Measurements from ENCODE around the gene EML2. TPM values are rescaled to one million over a fixed set of nuclear protein-coding genes. Genes with fewer than 3 reads are reported as not detected.
A peak's percentile ranks its signal among the peaks of the same experiment; 100 is the strongest.

EML2 gene
- total and polyA plus RNA-seq, 2 of the 4 experiments (the other 2 are of a cell fraction): 11.8 to 25.3 TPM

DNA sequence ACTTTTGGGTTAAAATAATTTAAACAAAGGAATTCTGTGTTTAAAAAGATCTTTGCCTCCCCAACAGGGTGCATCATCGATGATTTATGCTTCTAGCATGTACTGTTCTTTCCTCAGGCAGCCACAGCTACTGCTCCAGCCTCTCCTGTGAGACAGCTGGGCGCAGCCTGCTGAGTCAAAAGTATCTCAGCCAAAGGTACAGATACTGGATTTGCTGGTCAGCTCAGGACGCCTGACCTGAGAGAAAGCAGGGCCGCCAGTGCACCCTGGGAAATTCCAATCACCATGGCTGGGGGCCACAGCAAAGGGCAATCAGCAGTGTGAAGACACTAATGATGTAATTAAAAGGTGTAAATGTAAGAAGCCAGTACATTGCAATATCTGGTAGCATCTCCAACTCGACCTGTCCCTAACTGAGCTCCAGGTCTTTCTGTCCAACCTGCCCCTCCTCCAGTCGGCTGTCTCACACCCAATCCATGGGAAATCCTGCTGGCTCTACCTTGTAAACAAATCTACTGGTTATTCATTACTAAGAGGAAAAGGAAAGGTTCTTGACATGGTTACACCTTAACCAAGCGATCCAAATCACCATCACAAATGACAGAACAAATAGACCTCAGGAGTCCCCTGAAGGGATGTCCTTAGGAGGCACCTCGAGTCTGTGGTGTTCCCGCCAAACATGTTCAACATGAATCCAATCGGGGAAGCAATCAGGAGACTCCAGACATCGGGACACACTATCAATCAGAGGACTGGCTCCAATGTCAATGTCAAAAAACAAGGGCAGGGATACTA lies 61.9 kb downstream of the EML2 start:
- in situ Hi-C loops (cut with MboI; ENCODE audit: low sequenced_read_pairs): no loop called here
- peaks cover 34 to 72% of the 10 kb centered on the region in 2 experiments for H3K79me1 ChIP-seq (ENCODE audit: low read depth in 1 of 2, low read length in 2 of 2)
- POLR2A ChIA-PET (ENCODE audit: unreplicated experiment): interaction anchor here (0.5 kb wide), 1 partner anchor 42 kb away, joined by 6 read pairs; no protein-coding TSS in a partner anchor
- peak overlapping the region; percentile 84 for H2BK20ac ChIP-seq (ENCODE audit: low read depth, low read length)
- peak overlapping the region; percentile 72; the same call in 1 of the 2 replicates for H2AK5ac ChIP-seq (ENCODE audit: low read depth, low read length)
- dilution Hi-C loops (cut with HindIII; ENCODE audit: low sequenced_read_pairs, unreplicated experiment): no loop called here
- no peaks in the 10 kb centered on the region for H3K36me3 ChIP-seq (ENCODE audit: control insufficient read depth, insufficient read depth, low read length)
- no peak overlapping the region for H3K4me3 ChIP-seq (ENCODE audit: insufficient read depth, low read depth, low read length)
- no TSS peak for BruUV-seq (replicated peaks)
- no peaks in the 10 kb centered on the region for H3K9me3 ChIP-seq (ENCODE audit: control insufficient read depth, insufficient read depth, low read length)
- H2BK5ac ChIP-seq (ENCODE audit: low read depth, low read length, poor library complexity, severe bottlenecking): peak overlapping the region; percentile 93
- WGBS, 2 experiments (ENCODE audit: extremely low coverage in 2 of 2, insufficient read length in 1 of 2): 27% methylated on average over 3 of the region's 11 CpGs; no CpG with 5 or more reads in 1 of the 2 experiments
- CTCF ChIA-PET: interaction anchor here (1.0 kb wide), 1 partner anchor 10 kb away, joined by 3 read pairs; no protein-coding TSS in a partner anchor
- peak overlapping the region; percentile 2; the same call in 1 of the 2 replicates for H3K9ac ChIP-seq (ENCODE audit: low read depth, low read length)
- no peak for TF ChIP-seq RFX5 (IDR thresholded peaks at IDR 0.05; ENCODE audit: low read depth, low read length)
- TF ChIP-seq POLR2A (IDR thresholded peaks at IDR 0.05; ENCODE audit: low read depth, low read length): no peak
- no peak for TF ChIP-seq MXI1 (IDR thresholded peaks at IDR 0.05; ENCODE audit: borderline replicate concordance, low read depth, low read length)
- peak; percentile 61 for TF ChIP-seq MAFK (IDR thresholded peaks at IDR 0.05; ENCODE audit: low read depth, low read length)
- 0 out of 2 replicates have a peak, but pooled peaks have one; percentile 28 for TF ChIP-seq BHLHE40 (IDR thresholded peaks at IDR 0.05; ENCODE audit: low read depth, low read length)
- peak; percentile 34; the same call in 1 of the 2 replicates for TF ChIP-seq NFE2L2 (IDR thresholded peaks at IDR 0.05; ENCODE audit: low read depth, low read length)
- peak; percentile 74 for TF ChIP-seq FOS (IDR thresholded peaks at IDR 0.05; ENCODE audit: low read depth, low read length)
- no peak; the same call in 1 of the 2 replicates for TF ChIP-seq SMC3 (IDR thresholded peaks at IDR 0.05; ENCODE audit: low read depth, low read length)
- no peak for TF ChIP-seq ELK1 (IDR thresholded peaks at IDR 0.05; ENCODE audit: borderline replicate concordance, low read depth, low read length)
- no peak for TF ChIP-seq MAZ (IDR thresholded peaks at IDR 0.05; ENCODE audit: borderline replicate concordance, low read depth, low read length)
- no peak; the same call in 1 of the 2 replicates for TF ChIP-seq RAD21 (IDR thresholded peaks at IDR 0.05; ENCODE audit: low read length)
- TF ChIP-seq CEBPB (IDR thresholded peaks at IDR 0.05; ENCODE audit: low read depth, low read length): no peak; the same call in 1 of the 2 replicates
- ATAC-seq (ENCODE audit: low read depth) (peak; percentile 96), DNase-seq (peak; percentile 95)
- no peaks in the 10 kb centered on the region for H3K27me3 ChIP-seq (ENCODE audit: control insufficient read depth, insufficient read depth, low read length)
- H3K23ac ChIP-seq (ENCODE audit: low read depth, low read length): peak overlapping the region; percentile 75; the same call in 1 of the 2 replicates
- H2BK120ac ChIP-seq (ENCODE audit: low read depth, low read length): peak overlapping the region; percentile 74
- H3K4me2 ChIP-seq (ENCODE audit: low read depth, low read length): peak overlapping the region; percentile 66
- H3K56ac ChIP-seq (ENCODE audit: extremely low read depth, insufficient read depth, low read length): peak overlapping the region; percentile 37; the same call in 1 of the 2 replicates
- peak overlapping the region; percentile 80 for H3K18ac ChIP-seq (ENCODE audit: low read depth, low read length)
- peak overlapping the region; percentile 74 for H3K14ac ChIP-seq (replicated peaks; ENCODE audit: low read depth, low read length)
- H3K9me1 ChIP-seq (ENCODE audit: insufficient read depth, low read length): peaks cover 11% of the 10 kb centered on the region
- peak overlapping the region; percentile 95 for H4K5ac ChIP-seq (ENCODE audit: low read depth, low read length)
- H2BK15ac ChIP-seq (ENCODE audit: low read depth, low read length): peak overlapping the region; percentile 79
- H3K27ac ChIP-seq (ENCODE audit: insufficient read depth, low read length): peak overlapping the region; percentile 87
- peak overlapping the region; percentile 69 for H4K91ac ChIP-seq (ENCODE audit: insufficient read depth, low read depth, low read length)
- intact Hi-C loops (cut with micrococcal nuclease): no loop called here
- H3K4ac ChIP-seq (ENCODE audit: low read depth, low read length): peak overlapping the region; percentile 89
- no peak overlapping the region for H2AFZ ChIP-seq (replicated peaks; ENCODE audit: low read length, poor library complexity)
- H4K8ac ChIP-seq (ENCODE audit: low read depth in 2 of 2, low read length in 2 of 2): peak overlapping the region; percentile 74 to 77
- H2AK9ac ChIP-seq (replicated peaks; ENCODE audit: low read depth, low read length, poor library complexity): peak overlapping the region; percentile 66
- H4K20me1 ChIP-seq (ENCODE audit: insufficient read depth, low read length): peaks cover 11% of the 10 kb centered on the region
- H3K4me1 ChIP-seq (ENCODE audit: control insufficient read depth, insufficient read depth, low read length): peaks cover 17% of the 10 kb centered on the region
